Stimulated activated CD4-positive, alpha-beta T cell treated with anti-CD3 and anti-CD28 coated beads, Interleukin-15, amount 100 ng/mL, for 48 hours (primary cell): ENCODE data around the gene WDR13.
"Not testable (repeated sequence)": the region's sequence is repeated elsewhere in the genome, so short reads cannot be mapped to it uniquely, and the experiment has no call there.

Source experiments
- DNase-seq, 2 donors: peaks; one replicate each; pipeline ENCODE4 v3.0.0-alpha.2; 2020; ENCODE audit warnings: low read depth in 2 of 2

WDR13 gene

DNA sequence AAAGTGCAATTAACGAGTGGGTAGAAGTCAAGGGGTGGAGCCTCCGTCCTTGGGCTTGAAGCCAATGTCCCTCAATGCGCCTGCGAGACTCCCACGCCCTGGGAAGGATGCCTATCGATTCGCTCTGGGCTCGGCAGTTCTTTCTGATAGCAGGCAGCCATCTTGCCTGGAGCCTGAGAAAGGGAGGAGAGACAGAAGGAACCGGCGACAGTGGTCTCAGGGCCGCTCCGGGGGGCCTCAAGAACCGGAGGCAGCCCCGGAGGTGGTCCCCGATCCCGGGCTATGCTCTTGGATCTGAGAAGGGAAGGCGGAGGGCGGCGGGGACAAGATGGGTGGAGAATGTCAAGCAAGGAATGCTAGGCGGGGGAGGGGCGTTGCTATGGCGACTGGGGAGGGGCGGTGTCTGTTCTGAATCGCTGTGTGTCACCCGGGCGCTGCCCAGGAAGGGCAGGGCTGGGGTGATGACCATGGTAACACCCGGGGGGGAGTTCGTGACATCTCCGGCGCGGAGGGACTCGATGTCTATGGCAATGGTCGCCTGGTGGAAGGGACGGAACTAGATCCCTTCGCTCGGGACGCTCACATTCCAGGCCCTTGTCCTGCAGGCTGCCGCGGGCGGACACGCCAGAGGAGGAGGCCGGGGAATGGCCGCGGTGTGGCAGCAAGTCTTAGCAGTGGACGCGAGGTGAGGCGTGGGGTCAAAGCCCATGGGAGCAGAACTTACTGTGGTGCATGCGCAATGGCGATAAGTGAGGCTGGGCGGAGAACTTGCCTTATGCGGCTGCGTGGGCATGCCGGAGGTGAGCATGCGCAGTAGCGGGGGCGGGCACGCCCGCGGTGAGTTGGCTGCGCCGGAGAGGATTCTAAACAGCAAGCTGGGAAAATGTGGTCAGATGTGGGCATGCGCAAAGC, at the start of gene WDR13:
Gene WDR13, plus strand, starts transcription at position 140 of the 912 bp plus-strand sequence. Its CDS starts 505 bp downstream, at position 645.
- peak; percentile 81 to 83 for DNase-seq

DNA sequence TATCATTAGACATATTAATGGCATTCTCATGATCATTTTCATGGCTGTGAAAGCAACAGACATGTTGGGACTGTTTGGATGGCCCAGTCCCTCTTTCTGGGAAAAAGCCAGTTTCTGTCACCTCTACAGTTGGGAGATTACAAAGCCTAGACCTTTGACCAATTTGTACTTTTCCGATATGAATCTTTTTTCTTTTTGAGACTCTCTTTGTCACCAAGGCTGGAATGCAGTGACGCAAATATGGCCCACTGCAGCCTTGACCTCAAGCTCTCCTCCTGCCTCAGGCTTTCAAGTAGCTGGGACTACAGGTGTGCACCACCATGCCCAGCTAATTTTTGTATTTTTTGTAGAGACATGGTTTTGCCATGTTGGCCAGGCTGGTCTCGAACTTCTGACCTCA, 48.4 kb upstream of the WDR13 start:
- DNase-seq, result no peak

DNA sequence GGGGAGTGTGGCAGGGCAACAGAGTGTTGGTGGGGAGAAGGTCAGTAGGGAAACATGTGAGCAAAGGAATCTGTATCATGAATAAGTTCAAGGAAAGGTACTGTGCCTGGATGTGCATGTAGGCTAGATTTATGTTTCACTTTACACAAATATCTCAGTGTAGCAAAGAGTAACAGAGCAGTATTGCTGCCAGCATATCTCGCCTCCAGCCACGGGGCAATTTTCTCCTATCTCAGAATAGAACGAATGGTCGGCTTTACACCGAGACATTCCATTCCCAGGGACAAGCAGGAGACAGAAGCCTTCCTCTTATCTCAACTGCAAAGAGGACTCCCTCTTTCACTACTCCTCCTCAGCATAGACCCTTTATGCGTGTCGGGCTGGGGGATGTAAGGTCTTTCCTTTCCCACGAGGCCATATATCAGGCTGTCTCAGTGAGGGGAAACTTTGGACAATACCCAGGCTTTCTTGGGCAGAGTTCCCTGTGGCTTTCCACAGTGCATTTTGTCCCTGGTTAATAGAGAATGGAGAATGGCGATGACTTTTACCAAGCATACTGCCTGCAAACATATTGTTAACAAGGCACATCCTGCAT, 41.5 kb upstream of the WDR13 start:
- DNase-seq, result not testable (repeated sequence)

DNA sequence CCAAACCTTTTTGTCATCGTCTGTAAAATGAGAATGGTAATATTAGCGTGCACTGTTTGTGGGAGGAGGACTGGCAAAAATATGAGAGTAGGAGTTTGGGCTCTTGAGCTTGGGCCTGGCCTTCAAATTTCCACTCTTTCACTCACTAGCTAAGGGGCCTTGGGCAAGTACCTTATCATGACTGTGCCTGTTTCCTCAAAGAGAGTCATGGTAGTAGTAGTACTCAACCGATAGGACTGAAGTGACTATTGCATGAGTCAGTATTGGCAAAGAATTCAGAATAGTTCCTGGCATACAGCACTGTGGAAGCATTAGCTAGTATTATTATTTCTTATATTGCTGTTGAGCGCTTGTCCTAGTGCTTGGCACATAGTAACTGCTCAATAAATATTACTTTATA, 39.0 kb upstream of the WDR13 start:
- DNase-seq, result no peak

GRCh38 chrX:48559636-48560035, 37.7 kb upstream of the WDR13 start:
- no peak for DNase-seq

DNA sequence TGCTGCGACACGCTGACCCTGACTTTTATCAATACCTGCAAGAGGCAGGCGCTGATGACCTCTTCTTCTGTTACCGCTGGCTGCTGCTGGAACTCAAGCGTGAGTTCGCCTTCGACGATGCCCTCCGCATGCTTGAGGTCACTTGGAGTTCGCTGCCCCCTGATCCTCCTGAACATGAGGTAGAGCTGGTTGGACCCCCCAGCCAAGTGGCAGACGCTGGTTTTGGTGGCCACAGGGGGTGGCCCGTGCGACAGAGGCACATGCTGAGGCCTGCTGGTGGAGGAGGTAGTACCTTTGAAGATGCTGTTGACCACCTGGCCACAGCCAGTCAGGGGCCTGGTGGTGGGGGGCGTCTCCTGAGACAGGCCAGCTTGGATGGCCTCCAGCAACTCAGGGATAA, 37.2 kb upstream of the WDR13 start:
- no peak for DNase-seq

DNA sequence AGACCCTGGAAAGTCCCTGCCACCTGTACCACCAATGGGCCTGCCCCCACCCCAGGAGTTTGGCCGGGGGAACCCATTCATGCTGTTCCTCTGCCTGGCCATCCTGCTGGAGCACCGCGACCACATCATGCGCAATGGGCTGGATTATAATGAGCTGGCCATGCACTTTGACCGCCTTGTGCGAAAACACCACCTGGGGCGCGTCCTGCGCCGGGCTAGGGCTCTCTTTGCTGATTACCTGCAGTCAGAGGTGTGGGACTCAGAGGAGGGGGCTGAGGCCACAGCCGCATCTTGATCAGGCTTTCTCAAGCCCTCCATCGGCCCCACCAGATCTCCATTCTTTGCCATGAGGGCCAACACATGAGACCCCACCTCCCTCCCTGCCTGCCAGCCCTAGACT, 36.6 kb upstream of the WDR13 start:
- DNase-seq, result no peak

- DNase-seq, result no peak
These were observed 27.3 kb upstream of the WDR13 start for GRCh38 chrX:48569958-48570357.

DNA sequence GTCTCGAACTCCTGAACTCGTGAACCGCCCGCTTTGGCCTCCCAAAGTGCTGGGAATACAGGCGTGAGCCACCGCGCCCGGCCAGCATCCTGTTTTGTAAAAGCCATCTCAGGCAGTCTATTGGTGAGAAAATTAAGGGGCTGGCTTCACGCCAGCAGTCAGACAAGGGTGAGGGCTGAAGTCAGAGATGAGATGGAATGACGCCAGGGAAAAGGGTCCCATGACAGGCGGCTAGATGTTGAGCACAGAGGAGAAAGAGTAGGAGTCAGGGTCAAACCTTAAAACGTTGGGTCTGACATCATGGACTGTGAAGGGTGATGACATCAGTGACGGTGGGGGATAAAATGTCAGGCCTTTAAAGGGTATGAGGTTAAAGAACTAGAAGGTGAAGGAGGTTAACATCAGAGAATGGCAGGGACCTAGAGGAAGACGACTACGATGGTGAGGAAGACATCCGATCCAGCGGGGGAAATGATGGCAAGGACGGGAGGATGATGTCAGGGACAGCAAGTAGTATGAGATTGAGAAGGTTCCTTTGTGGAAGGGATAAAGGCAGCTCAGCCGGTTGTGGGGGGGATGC, 23.5 kb upstream of the WDR13 start:
- no peak for DNase-seq

DNA sequence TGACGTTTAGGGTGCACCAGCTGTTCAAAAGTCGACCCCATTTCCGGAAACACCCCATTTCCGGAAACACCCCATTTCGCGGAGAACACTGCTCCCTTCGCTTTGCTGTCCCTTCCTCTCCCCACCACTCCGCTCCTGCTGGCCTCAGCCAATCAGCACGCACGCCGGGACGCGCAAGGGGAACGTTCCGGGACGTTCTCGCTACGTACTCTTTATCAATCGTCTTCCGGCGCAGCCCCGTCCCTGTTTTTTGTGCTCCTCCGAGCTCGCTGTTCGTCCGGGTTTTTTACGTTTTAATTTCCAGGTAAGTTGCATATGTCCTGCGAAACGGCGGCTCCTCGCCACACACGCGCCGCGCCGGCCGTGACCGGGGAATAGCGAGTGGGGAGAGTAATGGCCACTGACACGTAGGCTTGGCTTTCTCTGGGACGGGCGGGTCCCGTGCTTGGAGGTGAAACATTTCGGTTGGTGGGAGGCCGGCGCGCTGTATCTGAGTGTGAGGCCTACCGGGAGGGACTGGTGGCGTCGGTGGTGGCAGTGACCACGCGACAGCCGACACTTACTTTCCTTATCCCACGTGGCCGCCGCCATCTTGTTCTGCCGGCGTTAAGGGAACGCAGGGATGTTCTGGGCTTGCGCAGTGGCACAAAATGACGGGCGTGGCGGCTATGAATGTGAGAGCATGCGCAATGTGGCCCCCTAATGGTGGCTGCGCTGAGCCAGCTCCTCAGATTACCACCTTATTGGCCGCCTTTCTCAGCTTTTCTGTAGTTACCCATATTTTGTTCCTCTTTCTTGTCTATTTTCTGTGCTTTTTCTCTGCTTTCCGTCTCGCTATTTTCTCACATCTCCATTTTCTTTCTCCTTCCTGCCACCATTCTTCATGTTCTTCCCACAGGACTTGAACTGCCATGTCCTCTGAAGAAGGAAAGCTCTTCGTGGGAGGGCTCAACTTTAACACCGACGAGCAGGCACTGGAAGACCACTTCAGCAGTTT, 22.7 kb upstream of the WDR13 start, which contains the start of gene RBM3:
Gene RBM3, plus strand, starts transcription at position 215 of the 997 bp plus-strand sequence. Its CDS starts 697 bp downstream, at position 912.
- peak; percentile 86 to 89 for DNase-seq

DNA sequence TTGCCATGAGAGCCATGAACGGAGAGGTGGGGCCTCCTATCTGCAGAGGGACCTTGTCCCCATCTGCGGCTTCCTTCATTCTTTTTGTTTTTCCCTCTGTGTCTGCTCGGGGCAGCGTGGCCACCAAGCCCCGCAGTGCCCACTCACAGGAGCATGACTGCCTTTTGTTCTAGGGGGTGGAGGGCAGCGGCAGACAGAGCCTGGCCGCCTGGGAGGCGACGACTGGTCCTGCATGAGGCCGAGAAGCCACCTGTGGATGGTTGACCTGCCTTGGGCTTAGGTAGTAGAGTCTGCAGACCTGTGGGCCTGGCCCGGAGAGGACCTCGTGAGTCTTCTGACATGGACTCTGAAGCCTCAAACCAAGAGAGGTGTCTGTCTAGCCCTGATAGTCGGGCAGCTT, 21.6 kb upstream of the WDR13 start:
- DNase-seq, result no peak

DNA sequence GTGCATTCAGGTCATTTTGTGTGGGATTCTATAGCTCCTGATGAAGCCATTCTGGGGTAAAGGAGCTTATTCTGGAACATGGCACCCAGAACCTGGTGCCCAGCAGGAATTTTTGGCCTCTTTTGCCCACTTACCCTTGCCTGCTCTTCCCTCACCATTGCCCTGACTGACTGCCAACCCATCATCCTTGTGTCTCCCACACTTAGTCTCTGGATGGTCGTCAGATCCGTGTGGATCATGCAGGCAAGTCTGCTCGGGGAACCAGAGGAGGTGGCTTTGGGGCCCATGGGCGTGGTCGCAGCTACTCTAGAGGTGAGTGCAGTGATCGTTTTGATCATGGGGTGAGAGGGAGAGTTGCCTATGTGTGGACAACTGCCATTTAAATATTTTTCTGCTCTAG, 21.2 kb upstream of the WDR13 start:
- DNase-seq, result no peak

- no peak for DNase-seq
These were observed 18.6 kb upstream of the WDR13 start for GRCh38 chrX:48578661-48579128.

DNA sequence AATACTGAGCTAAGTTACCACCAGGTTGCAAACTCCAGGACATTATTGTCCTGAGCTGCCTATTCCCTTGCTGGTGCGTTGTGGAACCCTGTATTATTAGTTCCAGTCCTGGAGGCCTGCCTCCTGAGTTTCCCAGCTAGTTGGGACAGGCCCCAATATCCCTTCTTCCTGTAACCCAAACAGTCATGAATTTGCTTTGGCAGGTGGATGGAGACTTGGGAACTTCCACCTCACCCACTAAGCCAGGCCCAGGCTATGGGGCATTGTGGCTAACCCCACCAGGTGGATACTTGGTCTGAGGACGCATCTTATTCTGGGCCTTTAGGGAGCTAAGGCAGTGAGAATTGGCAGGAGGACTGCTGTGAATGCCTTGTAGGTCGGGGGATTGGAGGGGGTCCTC, 18.0 kb upstream of the WDR13 start:
- no peak for DNase-seq

DNA sequence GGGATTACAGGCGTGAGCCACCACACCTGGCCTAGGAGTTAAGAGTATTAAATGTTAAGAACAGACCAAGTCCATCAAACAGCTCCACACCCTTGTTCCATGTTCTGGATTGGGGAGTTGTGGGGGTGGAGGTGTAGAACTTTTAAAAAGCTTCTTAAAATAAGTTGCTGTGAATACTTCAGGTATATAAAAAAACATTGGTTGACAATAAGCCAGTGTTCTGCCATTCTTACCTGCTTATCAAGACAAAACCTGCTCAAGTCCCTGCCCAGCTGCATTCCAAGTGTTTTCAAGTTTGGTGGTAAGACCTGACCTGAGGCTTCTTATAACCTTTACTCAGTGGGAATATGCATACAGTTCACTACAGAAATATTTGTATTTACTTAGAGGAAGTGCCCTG, 16.6 kb upstream of the WDR13 start:
- no peak for DNase-seq

GRCh38 chrX:48584698-48585097, 12.6 kb upstream of the WDR13 start:
- DNase-seq, result no peak

DNA sequence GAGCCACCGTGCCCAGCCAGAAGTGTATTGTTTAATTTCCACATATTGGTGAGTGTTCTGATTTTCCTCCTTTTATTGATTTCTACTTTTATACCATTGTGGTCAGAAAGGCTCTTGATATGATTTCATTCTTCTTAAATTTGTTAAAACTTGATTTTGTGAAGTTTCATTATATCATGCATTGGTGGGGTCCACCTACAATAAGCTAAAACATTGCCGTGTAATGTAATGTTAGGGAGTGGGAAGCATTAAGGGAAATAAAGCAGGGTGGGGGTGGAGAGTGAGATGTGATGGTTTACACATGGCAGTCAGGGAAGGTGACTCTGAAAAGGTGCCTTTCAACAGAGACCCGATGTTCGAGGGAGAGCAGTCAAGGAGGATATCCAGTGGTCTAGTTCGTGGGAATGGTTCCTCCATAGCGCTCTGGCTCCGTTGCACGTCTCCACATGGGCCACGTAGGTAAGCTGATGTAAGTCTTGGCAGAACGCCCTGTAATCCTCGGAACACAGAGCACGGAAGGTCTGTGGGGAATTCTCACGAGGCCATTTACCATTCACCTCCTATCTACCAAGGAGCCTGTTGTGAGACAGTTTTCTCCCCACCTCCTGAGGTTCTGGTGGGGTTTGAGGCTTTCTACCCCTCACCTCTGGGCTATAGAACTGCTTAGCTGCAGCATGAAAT, 7.7 kb upstream of the WDR13 start:
- DNase-seq, result no peak

- no peak for DNase-seq
These were observed 6.8 kb upstream of the WDR13 start for GRCh38 chrX:48590203-48591103.

DNA sequence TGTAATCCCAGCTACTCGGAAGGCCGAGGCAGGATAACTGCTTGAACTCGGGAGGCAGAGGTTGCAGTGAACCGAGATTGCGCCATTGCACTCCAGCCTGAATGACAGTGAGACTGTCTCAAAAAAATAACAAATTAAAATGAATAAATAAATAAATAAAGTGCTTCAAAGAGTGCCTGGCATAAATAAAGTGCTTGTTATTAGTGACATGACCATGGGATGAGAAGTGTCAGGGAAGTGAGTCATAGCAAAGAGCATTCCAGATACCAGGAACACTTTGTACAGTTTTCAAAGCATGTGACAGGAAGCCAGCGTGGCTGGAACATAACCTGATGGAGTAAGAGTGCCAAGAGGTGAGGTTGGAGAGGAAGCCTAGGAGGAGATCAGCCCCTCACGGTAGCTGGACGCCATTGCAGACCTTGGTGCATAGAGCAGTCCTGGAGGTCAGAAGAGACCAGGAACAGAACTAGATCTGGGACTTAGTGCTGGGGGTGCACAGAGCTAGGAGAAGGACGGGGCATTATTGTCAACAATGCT, 6.0 kb upstream of the WDR13 start:
- no peak for DNase-seq

DNA sequence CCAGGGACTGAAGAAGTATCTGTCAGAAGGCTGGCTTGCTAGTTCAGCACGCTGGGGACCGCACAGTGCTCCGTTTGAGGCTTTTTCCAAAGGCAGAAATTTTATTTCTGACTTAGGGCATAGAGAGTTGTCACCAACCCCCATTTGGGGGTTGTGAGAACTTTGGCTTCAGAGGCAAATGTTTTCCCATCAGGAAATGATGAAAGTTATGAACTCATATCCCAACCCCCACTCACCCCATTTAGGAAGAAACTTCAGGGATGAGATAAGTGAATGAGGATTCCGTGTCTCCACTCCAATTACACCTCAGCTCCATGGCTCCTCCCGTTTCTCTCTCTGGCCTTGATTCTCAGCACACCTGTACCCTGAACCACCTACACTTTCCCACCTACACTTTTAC, 4.3 kb upstream of the WDR13 start:
- DNase-seq, result no peak
